GM23338 (cell line): ENCODE results near the gene RAPGEF4. TPM values are rescaled to one million over a fixed set of nuclear protein-coding genes. Genes with fewer than 3 reads are reported as not detected.

Experiments used
- ATAC-seq: fragments of 200-7000 bp; cut with Tn5 transposase; 3 replicates; pipeline ENCODE4 v1.9.1; 2020
- DNase-seq: peaks from one replicate; pipeline ENCODE4 v3.0.0-alpha.2; 2015; ENCODE audit warnings: low spot score
- H2AFZ ChIP-seq: fragments of 200-600 bp; sonication (generic); 2 replicates; pipeline ENCODE4 v1.8.0; 2016; ENCODE audit warnings: antibody characterized with exemption, mild to moderate bottlenecking, moderate library complexity
- H3F3A ChIP-seq: fragments of 200-600 bp; sonication (generic); replicated peaks from 2 replicates; pipeline ENCODE4 v1.8.0; 2017; ENCODE audit warnings: antibody characterized with exemption, mixed run types, low read depth
- H3K27ac ChIP-seq: fragments of 200-600 bp; sonication (generic); 2 replicates; pipeline ENCODE4 v1.6.1; 2016; ENCODE audit warnings: low read depth
- H3K27me3 ChIP-seq: fragments of 200-600 bp; sonication (generic); 2 replicates; pipeline ENCODE4 v1.8.0; 2016; ENCODE audit warnings: mild to moderate bottlenecking, mixed run types, moderate library complexity; ENCODE audit not compliant: insufficient read depth
- H3K36me3 ChIP-seq: fragments of 200-600 bp; sonication (generic); 2 replicates; pipeline ENCODE4 v1.8.0; 2016; ENCODE audit warnings: mild to moderate bottlenecking; ENCODE audit not compliant: insufficient read depth
- H3K4me1 ChIP-seq: fragments of 200-600 bp; sonication (generic); 2 replicates; pipeline ENCODE4 v1.8.0; 2016; ENCODE audit warnings: mild to moderate bottlenecking, moderate library complexity; ENCODE audit not compliant: insufficient read depth
- H3K4me2 ChIP-seq: fragments of 200-600 bp; sonication (generic); 2 replicates; pipeline ENCODE4 v1.7.1; 2017; ENCODE audit warnings: mixed run types
- H3K4me3 ChIP-seq: fragments of 200-600 bp; sonication (generic); 2 replicates; pipeline ENCODE4 v1.6.1; 2016; ENCODE audit warnings: mixed run types
- H3K79me2 ChIP-seq: fragments of 200-600 bp; sonication (generic); replicated peaks from 2 replicates; pipeline ENCODE4 v1.8.0; 2017; ENCODE audit warnings: mild to moderate bottlenecking; ENCODE audit not compliant: insufficient read depth
- H3K9me2 ChIP-seq: fragments of 200-600 bp; sonication (generic); 2 replicates; pipeline ENCODE4 v1.8.0; 2017; ENCODE audit not compliant: insufficient read depth
- H4K20me1 ChIP-seq: fragments of 200-600 bp; sonication (generic); replicated peaks from 2 replicates; pipeline ENCODE4 v1.8.0; 2017; ENCODE audit warnings: mild to moderate bottlenecking; ENCODE audit not compliant: insufficient read depth
- H3K27ac Mint-ChIP-seq: 2 replicates; pipeline ENCODE4 v1.8.0; 2020; ENCODE audit warnings: inconsistent platforms, mild to moderate bottlenecking, moderate library complexity, mixed read lengths
- H3K27me3 Mint-ChIP-seq: 3 replicates; pipeline ENCODE4 v1.8.0; 2022; ENCODE audit warnings: low read depth, mild to moderate bottlenecking, moderate library complexity, mixed read lengths, inconsistent platforms; ENCODE audit not compliant: insufficient read depth, poor library complexity
- H3K36me3 Mint-ChIP-seq: 3 replicates; pipeline ENCODE4 v1.8.0; 2021; ENCODE audit warnings: low read depth, mild to moderate bottlenecking, inconsistent platforms, moderate library complexity, mixed read lengths
- H3K4me1 Mint-ChIP-seq: 3 replicates; pipeline ENCODE4 v1.8.0; 2020; ENCODE audit warnings: mild to moderate bottlenecking, inconsistent platforms, mixed read lengths
- H3K4me3 Mint-ChIP-seq: 3 replicates; pipeline ENCODE4 v1.8.0; 2021; ENCODE audit warnings: moderate library complexity, mild to moderate bottlenecking, inconsistent platforms, mixed read lengths
- H3K9me3 Mint-ChIP-seq: 3 replicates; pipeline ENCODE4 v1.8.0; 2020; ENCODE audit warnings: moderate library complexity, mild to moderate bottlenecking, inconsistent platforms, mixed read lengths
- CREB1 ChIP-seq: fragments of 250-450 bp; sonication (Bioruptor Pico); IDR thresholded peaks from 2 replicates; pipeline ENCODE4 v1.5.0; 2020; ENCODE audit warnings: low read depth, mild to moderate bottlenecking, moderate library complexity
- EZH2phosphoT487 ChIP-seq: fragments of 200-600 bp; sonication (generic); IDR thresholded peaks from one replicate; pipeline ENCODE4 v1.8.1; 2018; ENCODE audit warnings: antibody characterized with exemption; ENCODE audit not compliant: unreplicated experiment
- STAT1 ChIP-seq: IDR thresholded peaks from one replicate; pipeline ENCODE4 v1.6.1; 2016; ENCODE audit warnings: antibody characterized with exemption; ENCODE audit not compliant: unreplicated experiment
- ZNF114 ChIP-seq: fragments of 250-450 bp; sonication (Bioruptor Pico); IDR thresholded peaks from 2 replicates; pipeline ENCODE4 v1.5.0; 2020; ENCODE audit warnings: mild to moderate bottlenecking, moderate library complexity
- polyA plus RNA-seq: library from polyadenylated mRNA; unstranded; fragments of >200 nt; fragmentation: Nextera tagmentation; extraction: Ambion mirVana; gene quantifications from 2 replicates; pipeline ENCODE4 v1.2.1, GENCODE V29; 2016
- total RNA-seq: library from RNA; depleted of rRNA; stranded (reverse); fragments of >200 nt; shearing (Covaris generic); gene quantifications from 2 replicates; pipeline ENCODE4 v1.2.3, GENCODE V29; 2014
- TF ChIP-seq, protein P1 (sequence below): fragments of 250-450 bp; sonication (Bioruptor Pico); IDR thresholded peaks from 2 replicates; pipeline ENCODE4 v1.5.0; 2020; ENCODE audit warnings: mild to moderate bottlenecking, moderate library complexity
- TF ChIP-seq, protein P2 (sequence below): IDR thresholded peaks from 2 replicates; pipeline ENCODE4 v1.6.1; 2016; ENCODE audit warnings: antibody characterized with exemption
- TF ChIP-seq, protein P3 (sequence below), 2 experiments: fragments of 200-600 bp in 1 of 2; sonication (generic) in 1 of 2; conservative IDR thresholded peaks; 2 replicates each; pipeline versions ENCODE4 v1.5.1 to v1.6.1; 2016 to 2017; ENCODE audit warnings: antibody characterized with exemption in 2 of 2, low read depth in 2 of 2, mild to moderate bottlenecking in 2 of 2, moderate library complexity in 1 of 2

The RAPGEF4 gene
- total and polyA plus RNA-seq, 2 experiments from 2014 or later, result 1.7 to 4.7 TPM

DNA sequence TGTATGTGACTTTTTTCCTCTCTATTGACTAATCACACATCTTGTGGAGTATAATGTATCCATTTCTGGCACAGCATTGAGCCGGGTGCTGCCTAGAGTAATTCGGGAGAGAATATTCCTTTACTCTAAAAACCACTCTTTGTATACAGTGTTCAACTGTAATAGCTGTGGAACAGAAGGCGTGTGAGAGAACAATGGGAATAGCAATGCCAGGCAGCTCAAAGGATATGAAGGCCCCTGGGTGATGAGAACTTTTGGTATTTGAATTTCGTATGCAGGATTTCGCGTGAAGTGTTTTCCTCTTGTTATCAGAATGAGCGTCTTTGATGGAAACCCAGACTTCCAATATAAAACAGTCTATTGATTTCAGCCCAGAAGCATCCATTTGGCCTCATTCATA is 255.4 kb downstream of the RAPGEF4 start (continued):
- TF ChIP-seq, protein P1, sequence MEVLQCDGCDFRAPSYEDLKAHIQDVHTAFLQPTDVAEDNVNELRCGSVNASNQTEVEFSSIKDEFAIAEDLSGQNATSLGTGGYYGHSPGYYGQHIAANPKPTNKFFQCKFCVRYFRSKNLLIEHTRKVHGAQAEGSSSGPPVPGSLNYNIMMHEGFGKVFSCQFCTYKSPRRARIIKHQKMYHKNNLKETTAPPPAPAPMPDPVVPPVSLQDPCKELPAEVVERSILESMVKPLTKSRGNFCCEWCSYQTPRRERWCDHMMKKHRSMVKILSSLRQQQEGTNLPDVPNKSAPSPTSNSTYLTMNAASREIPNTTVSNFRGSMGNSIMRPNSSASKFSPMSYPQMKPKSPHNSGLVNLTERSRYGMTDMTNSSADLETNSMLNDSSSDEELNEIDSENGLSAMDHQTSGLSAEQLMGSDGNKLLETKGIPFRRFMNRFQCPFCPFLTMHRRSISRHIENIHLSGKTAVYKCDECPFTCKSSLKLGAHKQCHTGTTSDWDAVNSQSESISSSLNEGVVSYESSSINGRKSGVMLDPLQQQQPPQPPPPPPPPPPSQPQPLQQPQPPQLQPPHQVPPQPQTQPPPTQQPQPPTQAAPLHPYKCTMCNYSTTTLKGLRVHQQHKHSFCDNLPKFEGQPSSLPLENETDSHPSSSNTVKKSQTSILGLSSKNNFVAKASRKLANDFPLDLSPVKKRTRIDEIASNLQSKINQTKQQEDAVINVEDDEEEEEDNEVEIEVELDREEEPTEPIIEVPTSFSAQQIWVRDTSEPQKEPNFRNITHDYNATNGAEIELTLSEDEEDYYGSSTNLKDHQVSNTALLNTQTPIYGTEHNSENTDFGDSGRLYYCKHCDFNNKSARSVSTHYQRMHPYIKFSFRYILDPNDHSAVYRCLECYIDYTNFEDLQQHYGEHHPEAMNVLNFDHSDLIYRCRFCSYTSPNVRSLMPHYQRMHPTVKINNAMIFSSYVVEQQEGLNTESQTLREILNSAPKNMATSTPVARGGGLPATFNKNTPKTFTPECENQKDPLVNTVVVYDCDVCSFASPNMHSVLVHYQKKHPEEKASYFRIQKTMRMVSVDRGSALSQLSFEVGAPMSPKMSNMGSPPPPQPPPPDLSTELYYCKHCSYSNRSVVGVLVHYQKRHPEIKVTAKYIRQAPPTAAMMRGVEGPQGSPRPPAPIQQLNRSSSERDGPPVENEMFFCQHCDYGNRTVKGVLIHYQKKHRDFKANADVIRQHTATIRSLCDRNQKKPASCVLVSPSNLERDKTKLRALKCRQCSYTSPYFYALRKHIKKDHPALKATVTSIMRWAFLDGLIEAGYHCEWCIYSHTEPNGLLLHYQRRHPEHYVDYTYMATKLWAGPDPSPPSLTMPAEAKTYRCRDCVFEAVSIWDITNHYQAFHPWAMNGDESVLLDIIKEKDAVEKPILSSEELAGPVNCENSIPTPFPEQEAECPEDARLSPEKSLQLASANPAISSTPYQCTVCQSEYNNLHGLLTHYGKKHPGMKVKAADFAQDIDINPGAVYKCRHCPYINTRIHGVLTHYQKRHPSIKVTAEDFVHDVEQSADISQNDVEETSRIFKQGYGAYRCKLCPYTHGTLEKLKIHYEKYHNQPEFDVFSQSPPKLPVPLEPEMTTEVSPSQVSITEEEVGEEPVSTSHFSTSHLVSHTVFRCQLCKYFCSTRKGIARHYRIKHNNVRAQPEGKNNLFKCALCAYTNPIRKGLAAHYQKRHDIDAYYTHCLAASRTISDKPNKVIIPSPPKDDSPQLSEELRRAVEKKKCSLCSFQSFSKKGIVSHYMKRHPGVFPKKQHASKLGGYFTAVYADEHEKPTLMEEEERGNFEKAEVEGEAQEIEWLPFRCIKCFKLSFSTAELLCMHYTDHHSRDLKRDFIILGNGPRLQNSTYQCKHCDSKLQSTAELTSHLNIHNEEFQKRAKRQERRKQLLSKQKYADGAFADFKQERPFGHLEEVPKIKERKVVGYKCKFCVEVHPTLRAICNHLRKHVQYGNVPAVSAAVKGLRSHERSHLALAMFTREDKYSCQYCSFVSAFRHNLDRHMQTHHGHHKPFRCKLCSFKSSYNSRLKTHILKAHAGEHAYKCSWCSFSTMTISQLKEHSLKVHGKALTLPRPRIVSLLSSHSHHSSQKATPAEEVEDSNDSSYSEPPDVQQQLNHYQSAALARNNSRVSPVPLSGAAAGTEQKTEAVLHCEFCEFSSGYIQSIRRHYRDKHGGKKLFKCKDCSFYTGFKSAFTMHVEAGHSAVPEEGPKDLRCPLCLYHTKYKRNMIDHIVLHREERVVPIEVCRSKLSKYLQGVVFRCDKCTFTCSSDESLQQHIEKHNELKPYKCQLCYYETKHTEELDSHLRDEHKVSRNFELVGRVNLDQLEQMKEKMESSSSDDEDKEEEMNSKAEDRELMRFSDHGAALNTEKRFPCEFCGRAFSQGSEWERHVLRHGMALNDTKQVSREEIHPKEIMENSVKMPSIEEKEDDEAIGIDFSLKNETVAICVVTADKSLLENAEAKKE (CRISPR knock-in tag), result no peak
- TF ChIP-seq STAT1 (no peak), ZNF114 (CRISPR knock-in tag) (no peak), EZH2phosphoT487 (no peak)
- TF ChIP-seq, protein P2, sequence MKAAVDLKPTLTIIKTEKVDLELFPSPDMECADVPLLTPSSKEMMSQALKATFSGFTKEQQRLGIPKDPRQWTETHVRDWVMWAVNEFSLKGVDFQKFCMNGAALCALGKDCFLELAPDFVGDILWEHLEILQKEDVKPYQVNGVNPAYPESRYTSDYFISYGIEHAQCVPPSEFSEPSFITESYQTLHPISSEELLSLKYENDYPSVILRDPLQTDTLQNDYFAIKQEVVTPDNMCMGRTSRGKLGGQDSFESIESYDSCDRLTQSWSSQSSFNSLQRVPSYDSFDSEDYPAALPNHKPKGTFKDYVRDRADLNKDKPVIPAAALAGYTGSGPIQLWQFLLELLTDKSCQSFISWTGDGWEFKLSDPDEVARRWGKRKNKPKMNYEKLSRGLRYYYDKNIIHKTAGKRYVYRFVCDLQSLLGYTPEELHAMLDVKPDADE, result no peak

DNA sequence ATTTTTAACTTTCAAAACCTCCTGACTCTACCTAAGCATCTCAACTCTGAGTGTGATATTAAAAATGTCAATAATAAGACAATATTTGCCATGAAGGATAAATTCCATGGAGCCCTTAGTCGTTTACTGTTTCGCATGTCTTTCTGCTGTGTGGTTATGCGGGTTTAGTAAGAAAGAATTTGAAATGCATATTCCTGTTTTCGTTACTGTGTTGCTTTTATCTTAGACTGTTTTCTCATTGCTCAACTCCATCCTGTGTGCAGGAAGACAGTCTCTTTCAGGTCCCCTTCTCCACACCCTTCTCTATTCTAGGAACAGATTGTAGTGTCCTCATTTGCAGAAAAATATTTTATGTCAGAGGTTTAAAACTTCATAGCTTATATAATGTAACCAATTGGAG is 257.5 kb downstream of the RAPGEF4 start:
- H3K9me2 ChIP-seq, result no peaks in the 10 kb centered on the region
- Mint-ChIP-seq H3K27ac (no peak overlapping the region), H3K27me3 (no peaks in the 10 kb centered on the region), H3K4me1 (peaks cover 12% of the 10 kb centered on the region), H3K9me3 (no peaks in the 10 kb centered on the region), H3K36me3 (no peaks in the 10 kb centered on the region), H3K4me3 (no peak overlapping the region)
- DNase-seq, result no peak
- no peaks in the 10 kb centered on the region for H3F3A ChIP-seq
- H3K27ac ChIP-seq, result no peak overlapping the region
- TF ChIP-seq EZH2phosphoT487 (no peak), CREB1 (CRISPR knock-in tag) (no peak)
- TF ChIP-seq, protein P3, sequence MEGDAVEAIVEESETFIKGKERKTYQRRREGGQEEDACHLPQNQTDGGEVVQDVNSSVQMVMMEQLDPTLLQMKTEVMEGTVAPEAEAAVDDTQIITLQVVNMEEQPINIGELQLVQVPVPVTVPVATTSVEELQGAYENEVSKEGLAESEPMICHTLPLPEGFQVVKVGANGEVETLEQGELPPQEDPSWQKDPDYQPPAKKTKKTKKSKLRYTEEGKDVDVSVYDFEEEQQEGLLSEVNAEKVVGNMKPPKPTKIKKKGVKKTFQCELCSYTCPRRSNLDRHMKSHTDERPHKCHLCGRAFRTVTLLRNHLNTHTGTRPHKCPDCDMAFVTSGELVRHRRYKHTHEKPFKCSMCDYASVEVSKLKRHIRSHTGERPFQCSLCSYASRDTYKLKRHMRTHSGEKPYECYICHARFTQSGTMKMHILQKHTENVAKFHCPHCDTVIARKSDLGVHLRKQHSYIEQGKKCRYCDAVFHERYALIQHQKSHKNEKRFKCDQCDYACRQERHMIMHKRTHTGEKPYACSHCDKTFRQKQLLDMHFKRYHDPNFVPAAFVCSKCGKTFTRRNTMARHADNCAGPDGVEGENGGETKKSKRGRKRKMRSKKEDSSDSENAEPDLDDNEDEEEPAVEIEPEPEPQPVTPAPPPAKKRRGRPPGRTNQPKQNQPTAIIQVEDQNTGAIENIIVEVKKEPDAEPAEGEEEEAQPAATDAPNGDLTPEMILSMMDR (conservative IDR thresholded peaks at IDR 0.05; ENCODE audit: low read depth in 2 of 2), result no peak
- TF ChIP-seq, protein P1 (CRISPR knock-in tag), result no peak
- H3K4me2 ChIP-seq, result no peak overlapping the region
- no peaks in the 10 kb centered on the region for H4K20me1 ChIP-seq
- no peak for ATAC-seq
- no peaks in the 10 kb centered on the region for H3K4me1 ChIP-seq
- no peak overlapping the region for H3K4me3 ChIP-seq
- H3K79me2 ChIP-seq, result no peaks in the 10 kb centered on the region
- H3K27me3 ChIP-seq, result no peaks in the 10 kb centered on the region
- no peaks in the 10 kb centered on the region for H3K36me3 ChIP-seq
- no peak overlapping the region for H2AFZ ChIP-seq
